Mesendoderm (in vitro differentiated cells): Measurements from ENCODE around the gene GALNT13.

ENCODE experiments used
- DNase-seq: peaks from one replicate; pipeline ENCODE4 v3.0.0; 2013
- H2AK5ac ChIP-seq: 2 replicates; pipeline ENCODE4 v1.6.1; 2013; ENCODE audit warnings: low read length, inconsistent platforms
- H2BK120ac ChIP-seq: 2 replicates; pipeline ENCODE4 v1.6.1; 2013; ENCODE audit warnings: low read depth, mild to moderate bottlenecking, low read length, moderate library complexity, mixed read lengths
- H2BK15ac ChIP-seq: replicated peaks from 2 replicates; pipeline ENCODE4 v1.6.1; 2013; ENCODE audit warnings: low read depth, mild to moderate bottlenecking, moderate library complexity
- H2BK5ac ChIP-seq: 2 replicates; pipeline ENCODE4 v1.6.1; 2013; ENCODE audit warnings: low read length, inconsistent platforms
- H3K18ac ChIP-seq: 2 replicates; pipeline ENCODE4 v1.6.1; 2013; ENCODE audit warnings: mild to moderate bottlenecking, low read length, mixed read lengths
- H3K23ac ChIP-seq: one replicate; pipeline ENCODE4 v1.6.1; 2013; ENCODE audit warnings: low read length
- H3K27ac ChIP-seq: 2 replicates; pipeline ENCODE4 v1.5.1; 2013; ENCODE audit warnings: low read depth, mild to moderate bottlenecking, inconsistent platforms, low read length, moderate library complexity
- H3K27me3 ChIP-seq: 2 replicates; pipeline ENCODE4 v1.6.1; 2013; ENCODE audit warnings: low read length, control low read depth, mild to moderate bottlenecking, inconsistent platforms; ENCODE audit not compliant: insufficient read depth, poor library complexity
- H3K36me3 ChIP-seq: 2 replicates; pipeline ENCODE4 v1.6.1; 2013; ENCODE audit warnings: low read length, inconsistent platforms; ENCODE audit not compliant: control insufficient read depth, insufficient read depth
- H3K4ac ChIP-seq: one replicate; pipeline ENCODE4 v1.6.1; 2013; ENCODE audit warnings: low read depth, mild to moderate bottlenecking, low read length, moderate library complexity
- H3K4me1 ChIP-seq: 2 replicates; pipeline ENCODE4 v1.6.1; 2013; ENCODE audit warnings: low read depth, low read length, inconsistent platforms; ENCODE audit not compliant: control insufficient read depth
- H3K4me2 ChIP-seq: 2 replicates; pipeline ENCODE4 v1.6.1; 2013; ENCODE audit warnings: low read length
- H3K4me3 ChIP-seq: 2 replicates; pipeline ENCODE4 v1.5.1; 2013; ENCODE audit warnings: mild to moderate bottlenecking, low read length
- H3K56ac ChIP-seq: one replicate; pipeline ENCODE4 v1.6.1; 2013; ENCODE audit warnings: low read length
- H3K79me1 ChIP-seq: 2 replicates; pipeline ENCODE4 v1.6.1; 2013; ENCODE audit warnings: low read length, inconsistent platforms
- H3K79me2 ChIP-seq: 2 replicates; pipeline ENCODE4 v1.6.1; 2013; ENCODE audit warnings: mild to moderate bottlenecking, low read length; ENCODE audit not compliant: control insufficient read depth, insufficient read depth
- H3K9ac ChIP-seq: 2 replicates; pipeline ENCODE4 v1.6.1; 2013; ENCODE audit warnings: low read length, inconsistent platforms
- H4K5ac ChIP-seq: one replicate; pipeline ENCODE4 v1.6.1; 2013; ENCODE audit warnings: low read length
- H4K8ac ChIP-seq: one replicate; pipeline ENCODE4 v1.6.1; 2013; ENCODE audit warnings: low read depth, mild to moderate bottlenecking, control low read depth, low read length, moderate library complexity
- WGBS: extraction: QIAGEN DNeasy Blood & Tissue Kit; methylation state at CpG from one replicate; pipeline ENCODE4 v1.1.7; 2013; ENCODE audit warnings: low lambda C conversion rate, missing lambda C conversion rate; ENCODE audit not compliant: insufficient coverage; ENCODE audit errors: extremely low coverage; 5-methylcytosine and 5-hydroxymethylcytosine counted together

The GALNT13 gene

DNA sequence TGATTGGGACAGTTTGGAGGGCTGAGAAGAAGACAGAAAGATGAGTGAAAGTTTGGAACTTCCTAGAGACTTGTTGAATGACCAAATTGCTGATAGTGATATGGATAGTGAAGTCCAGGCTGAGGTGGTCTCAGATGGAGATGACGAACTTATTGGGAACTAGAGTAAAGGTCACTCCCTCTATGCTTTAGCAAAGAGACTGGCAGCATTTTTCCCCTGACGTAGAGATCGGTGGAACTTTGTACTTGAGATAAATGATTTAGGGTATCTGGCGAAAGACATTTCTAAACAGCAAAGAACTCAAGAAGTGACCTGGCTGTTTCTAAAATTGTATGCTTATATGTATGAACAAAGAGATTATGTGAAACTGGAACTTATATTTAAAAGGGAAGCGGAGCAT lies 605.6 kb downstream of the GALNT13 start:
- H3K79me1 ChIP-seq, result no peaks in the 10 kb centered on the region
- no peak overlapping the region for H4K8ac ChIP-seq
- H3K4me3 ChIP-seq, result no peak overlapping the region
- no peak overlapping the region for H3K23ac ChIP-seq
- H3K18ac ChIP-seq, result no peak overlapping the region
- no peak overlapping the region for H2BK120ac ChIP-seq
- no peaks in the 10 kb centered on the region for H3K36me3 ChIP-seq
- no peak overlapping the region for H3K27ac ChIP-seq
- no CpG with 5 or more reads among the region's 5 CpGs for WGBS
- no peak overlapping the region for H3K56ac ChIP-seq
- H3K9ac ChIP-seq, result no peak overlapping the region
- H3K79me2 ChIP-seq, result no peaks in the 10 kb centered on the region
- H3K27me3 ChIP-seq, result no peaks in the 10 kb centered on the region
- H3K4ac ChIP-seq, result no peak overlapping the region
- no peak overlapping the region for H4K5ac ChIP-seq
- H3K4me1 ChIP-seq, result no peaks in the 10 kb centered on the region
- H2BK15ac ChIP-seq, result no peak overlapping the region
- no peak overlapping the region for H2AK5ac ChIP-seq
- no peak overlapping the region for H2BK5ac ChIP-seq
- no peak for DNase-seq
- H3K4me2 ChIP-seq, result no peak overlapping the region

- no peak overlapping the region for H4K8ac ChIP-seq
- H3K79me1 ChIP-seq, result no peaks in the 10 kb centered on the region
- H3K4me2 ChIP-seq, result no peak overlapping the region
- no peaks in the 10 kb centered on the region for H3K27me3 ChIP-seq
- no peak overlapping the region for H3K4me3 ChIP-seq
- WGBS, result no CpG with 5 or more reads among the region's 1 CpG
- no peak overlapping the region for H3K23ac ChIP-seq
- no peak overlapping the region for H2BK120ac ChIP-seq
- no peak overlapping the region for H3K27ac ChIP-seq
- no peak overlapping the region for H3K4ac ChIP-seq
- H2BK5ac ChIP-seq, result no peak overlapping the region
- H2AK5ac ChIP-seq, result no peak overlapping the region
- no peak overlapping the region for H3K9ac ChIP-seq
- no peak overlapping the region for H4K5ac ChIP-seq
- H3K4me1 ChIP-seq, result no peaks in the 10 kb centered on the region
- H3K79me2 ChIP-seq, result no peaks in the 10 kb centered on the region
- no peak for DNase-seq
- H3K18ac ChIP-seq, result no peak overlapping the region
- H2BK15ac ChIP-seq, result no peak overlapping the region
- no peaks in the 10 kb centered on the region for H3K36me3 ChIP-seq
- no peak overlapping the region for H3K56ac ChIP-seq
Observed at GRCh38 chr2:154480521-154480920, 608.8 kb downstream of the GALNT13 start.

- Histone ChIP-seq H3K27me3 (no peaks in the 10 kb centered on the region), H2BK15ac (no peak overlapping the region), H4K8ac (no peak overlapping the region), H4K5ac (no peak overlapping the region), H2BK120ac (no peak overlapping the region), H3K4me1 (no peaks in the 10 kb centered on the region), H3K79me1 (no peaks in the 10 kb centered on the region), H3K56ac (no peak overlapping the region), H3K4me2 (no peak overlapping the region), H2AK5ac (no peak overlapping the region), H3K4ac (no peak overlapping the region), H3K27ac (no peak overlapping the region), H3K79me2 (no peaks in the 10 kb centered on the region), H3K18ac (no peak overlapping the region), H3K23ac (no peak overlapping the region), H3K9ac (no peak overlapping the region), H3K36me3 (no peaks in the 10 kb centered on the region), H3K4me3 (no peak overlapping the region), H2BK5ac (no peak overlapping the region)
- no CpG with 5 or more reads among the region's 2 CpGs for WGBS
- DNase-seq, result no peak
Observed at GRCh38 chr2:154481336-154481735, 609.6 kb downstream of the GALNT13 start.

GRCh38 chr2:154484338-154485099 lies 612.8 kb downstream of the GALNT13 start:
- H3K4ac ChIP-seq, result no peak overlapping the region
- no peak overlapping the region for H2BK5ac ChIP-seq
- H3K23ac ChIP-seq, result no peak overlapping the region
- H3K4me1 ChIP-seq, result no peaks in the 10 kb centered on the region
- H3K36me3 ChIP-seq, result no peaks in the 10 kb centered on the region
- DNase-seq, result peak; percentile 48
- no peak overlapping the region for H3K4me3 ChIP-seq
- no peak overlapping the region for H2BK120ac ChIP-seq
- no peaks in the 10 kb centered on the region for H3K79me1 ChIP-seq
- H4K5ac ChIP-seq, result no peak overlapping the region
- no peak overlapping the region for H2BK15ac ChIP-seq
- no peak overlapping the region for H3K27ac ChIP-seq
- H3K4me2 ChIP-seq, result no peak overlapping the region
- no peak overlapping the region for H4K8ac ChIP-seq
- H3K27me3 ChIP-seq, result no peaks in the 10 kb centered on the region
- no peak overlapping the region for H2AK5ac ChIP-seq
- no peaks in the 10 kb centered on the region for H3K79me2 ChIP-seq
- H3K56ac ChIP-seq, result no peak overlapping the region
- no peak overlapping the region for H3K18ac ChIP-seq
- no CpG with 5 or more reads among the region's 4 CpGs for WGBS
- H3K9ac ChIP-seq, result no peak overlapping the region

- H3K36me3 ChIP-seq, result no peaks in the 10 kb centered on the region
- no peak overlapping the region for H2AK5ac ChIP-seq
- no peak overlapping the region for H3K18ac ChIP-seq
- no peaks in the 10 kb centered on the region for H3K27me3 ChIP-seq
- H3K79me1 ChIP-seq, result no peaks in the 10 kb centered on the region
- no peak overlapping the region for H3K4me2 ChIP-seq
- H2BK5ac ChIP-seq, result no peak overlapping the region
- no peaks in the 10 kb centered on the region for H3K4me1 ChIP-seq
- no peak overlapping the region for H2BK15ac ChIP-seq
- H3K4me3 ChIP-seq, result no peak overlapping the region
- no peak overlapping the region for H3K27ac ChIP-seq
- WGBS, result no CpG with 5 or more reads among the region's 4 CpGs
- no peak overlapping the region for H2BK120ac ChIP-seq
- no peak overlapping the region for H4K8ac ChIP-seq
- no peak for DNase-seq
- H4K5ac ChIP-seq, result no peak overlapping the region
- H3K56ac ChIP-seq, result no peak overlapping the region
- no peak overlapping the region for H3K9ac ChIP-seq
- H3K23ac ChIP-seq, result no peak overlapping the region
- no peaks in the 10 kb centered on the region for H3K79me2 ChIP-seq
- no peak overlapping the region for H3K4ac ChIP-seq
Observed at GRCh38 chr2:154488801-154489200, 617.1 kb downstream of the GALNT13 start.
